Stimulated activated CD4-positive, alpha-beta T cell treated with anti-CD3 and anti-CD28 coated beads, Interleukin-12 subunit alpha, Interleukin-12 subunit beta, amount 100 ng/mL, for 4 hours (primary cell): ENCODE data around the gene FLOT1.

Source experiments
- DNase-seq: peaks from one replicate; pipeline ENCODE4 v3.0.0-alpha.2; 2020

The FLOT1 gene

GRCh38 chr6:30678964-30679726 lies 63.3 kb downstream of the FLOT1 start:
- peak; percentile 91 for DNase-seq
